IMR-90 (cell line): ENCODE data around the gene AMOTL2. TPM values are rescaled to one million over a fixed set of nuclear protein-coding genes. Genes with fewer than 3 reads are reported as not detected.

ENCODE experiments used
- ATAC-seq: fragments of 200-7000 bp; cut with Tn5 transposase; 2 replicates; pipeline ENCODE4 v1.9.1; 2020; ENCODE audit warnings: low read depth, mild to moderate bottlenecking, moderate library complexity
- BruUV-seq: library from RNA; stranded (reverse); fragments of 400-500 nt; replicated peaks from 2 replicates; lab custom pipeline; 2021; lab: Mats Ljungman, UMichigan
- CTCF ChIA-PET: fragments of 300-600 bp; formaldehyde crosslinking; extraction: SDS; loops from one replicate; lab custom pipeline; 2021; ENCODE audit warnings: antibody characterized with exemption; lab: Yijun Ruan, JAX
- POLR2A ChIA-PET: fragments of 300-600 bp; sonication (Branson Sonifier 250); formaldehyde crosslinking; loops from one replicate; lab custom pipeline; 2022; ENCODE audit warnings: antibody characterized with exemption; ENCODE audit not compliant: unreplicated experiment; lab: Charles Lee
- DNase-seq: peaks from one replicate; pipeline ENCODE4 v3.0.0; 2013
- H2AFZ ChIP-seq: replicated peaks from 2 replicates; pipeline ENCODE3; 2013; ENCODE audit warnings: low read length, mild to moderate bottlenecking; ENCODE audit not compliant: poor library complexity
- H2AK5ac ChIP-seq: 2 replicates; pipeline ENCODE4 v1.6.1; 2013; ENCODE audit warnings: low read depth, low read length, inconsistent platforms
- H2AK9ac ChIP-seq: replicated peaks from 2 replicates; pipeline ENCODE3; 2013; ENCODE audit warnings: mild to moderate bottlenecking, low read depth, low read length, moderate library complexity; ENCODE audit not compliant: poor library complexity
- H2BK120ac ChIP-seq: 2 replicates; pipeline ENCODE4 v1.6.1; 2013; ENCODE audit warnings: low read depth, low read length, inconsistent platforms
- H2BK15ac ChIP-seq: 3 replicates; pipeline ENCODE4 v1.6.1; 2013; ENCODE audit warnings: low read depth, low read length, inconsistent platforms
- H2BK20ac ChIP-seq: 2 replicates; pipeline ENCODE4 v1.6.1; 2013; ENCODE audit warnings: low read depth, mild to moderate bottlenecking, inconsistent platforms, low read length, moderate library complexity
- H2BK5ac ChIP-seq: 2 replicates; pipeline ENCODE4 v1.6.1; 2013; ENCODE audit warnings: mild to moderate bottlenecking, low read depth, low read length, inconsistent platforms; ENCODE audit not compliant: poor library complexity, severe bottlenecking
- H3K14ac ChIP-seq: replicated peaks from 2 replicates; pipeline ENCODE4 v1.6.1; 2013; ENCODE audit warnings: low read depth, low read length, inconsistent platforms
- H3K18ac ChIP-seq: 2 replicates; pipeline ENCODE4 v1.6.1; 2013; ENCODE audit warnings: low read depth, low read length, control low read depth
- H3K23ac ChIP-seq: 2 replicates; pipeline ENCODE4 v1.6.1; 2013; ENCODE audit warnings: low read depth, low read length, inconsistent platforms
- H3K27ac ChIP-seq: 2 replicates; pipeline ENCODE4 v1.5.1; 2013; ENCODE audit warnings: mild to moderate bottlenecking, control low read depth, low read length; ENCODE audit not compliant: insufficient read depth
- H3K27me3 ChIP-seq: 2 replicates; pipeline ENCODE4 v1.6.1; 2013; ENCODE audit warnings: low read length; ENCODE audit not compliant: control insufficient read depth, insufficient read depth
- H3K36me3 ChIP-seq: 2 replicates; pipeline ENCODE4 v1.6.1; 2013; ENCODE audit warnings: low read length, mixed read lengths; ENCODE audit not compliant: control insufficient read depth, insufficient read depth
- H3K4ac ChIP-seq: 2 replicates; pipeline ENCODE4 v1.6.1; 2013; ENCODE audit warnings: low read depth, low read length, inconsistent platforms
- H3K4me1 ChIP-seq: 2 replicates; pipeline ENCODE4 v1.6.1; 2013; ENCODE audit warnings: low read length, mixed read lengths; ENCODE audit not compliant: control insufficient read depth, insufficient read depth
- H3K4me2 ChIP-seq: 2 replicates; pipeline ENCODE4 v1.6.1; 2013; ENCODE audit warnings: low read depth, mild to moderate bottlenecking, control low read depth, low read length, moderate library complexity
- H3K4me3 ChIP-seq: 2 replicates; pipeline ENCODE4 v1.5.1; 2013; ENCODE audit warnings: low read depth, mild to moderate bottlenecking, control low read depth, low read length, moderate library complexity; ENCODE audit not compliant: insufficient read depth
- H3K56ac ChIP-seq: 2 replicates; pipeline ENCODE4 v1.6.1; 2013; ENCODE audit warnings: low read length, inconsistent platforms; ENCODE audit not compliant: insufficient read depth; ENCODE audit errors: extremely low read depth
- H3K79me1 ChIP-seq, 2 experiments: 2 replicates each; pipeline ENCODE4 v1.6.1; 2013; ENCODE audit warnings: low read length in 2 of 2, inconsistent platforms in 1 of 2, low read depth in 1 of 2
- H3K9ac ChIP-seq: 2 replicates; pipeline ENCODE4 v1.6.1; 2013; ENCODE audit warnings: low read depth, low read length, control low read depth
- H3K9me1 ChIP-seq: 2 replicates; pipeline ENCODE4 v1.6.1; 2013; ENCODE audit warnings: low read length, inconsistent platforms; ENCODE audit not compliant: insufficient read depth
- H3K9me3 ChIP-seq: 2 replicates; pipeline ENCODE4 v1.6.1; 2013; ENCODE audit warnings: low read length; ENCODE audit not compliant: control insufficient read depth, insufficient read depth
- H4K20me1 ChIP-seq: 2 replicates; pipeline ENCODE4 v1.6.1; 2013; ENCODE audit warnings: low read length, inconsistent platforms; ENCODE audit not compliant: insufficient read depth
- H4K5ac ChIP-seq: 2 replicates; pipeline ENCODE4 v1.6.1; 2013; ENCODE audit warnings: mild to moderate bottlenecking, low read depth, low read length, control low read depth
- H4K8ac ChIP-seq, 2 experiments: 2 replicates each; pipeline ENCODE4 v1.6.1; 2013; ENCODE audit warnings: low read depth in 2 of 2, low read length in 2 of 2, control low read depth in 1 of 2, inconsistent platforms in 1 of 2
- H4K91ac ChIP-seq: 2 replicates; pipeline ENCODE4 v1.6.1; 2013; ENCODE audit warnings: low read depth, low read length, inconsistent platforms; ENCODE audit not compliant: insufficient read depth
- BHLHE40 ChIP-seq: fragments of 150-350 bp; IDR thresholded peaks from 2 replicates; pipeline ENCODE4 v1.6.1; 2016; ENCODE audit warnings: mild to moderate bottlenecking, low read depth, low read length
- CEBPB ChIP-seq: IDR thresholded peaks from 2 replicates; pipeline ENCODE4 v1.6.1; 2012; ENCODE audit warnings: low read depth, low read length, improper control_type of control experiment
- CHD1 ChIP-seq: IDR thresholded peaks from 2 replicates; pipeline ENCODE4 v1.6.1; 2012; ENCODE audit warnings: low read depth, low read length, improper control_type of control experiment
- FOS ChIP-seq: fragments of 150-350 bp; IDR thresholded peaks from 2 replicates; pipeline ENCODE4 v1.6.1; 2016; ENCODE audit warnings: low read depth, low read length
- MAFK ChIP-seq: IDR thresholded peaks from 2 replicates; pipeline ENCODE4 v1.6.1; 2012; ENCODE audit warnings: low read depth, low read length, improper control_type of control experiment
- MAZ ChIP-seq: IDR thresholded peaks from 2 replicates; pipeline ENCODE4 v1.6.1; 2012; ENCODE audit warnings: low read depth, mild to moderate bottlenecking, low read length, improper control_type of control experiment, moderate library complexity, borderline replicate concordance
- MXI1 ChIP-seq: IDR thresholded peaks from 2 replicates; pipeline ENCODE4 v1.6.1; 2012; ENCODE audit warnings: low read depth, mild to moderate bottlenecking, low read length, moderate library complexity, borderline replicate concordance
- NFE2L2 ChIP-seq: fragments of 150-350 bp; IDR thresholded peaks from 2 replicates; pipeline ENCODE4 v1.6.1; 2016; ENCODE audit warnings: low read depth, mild to moderate bottlenecking, low read length
- POLR2A ChIP-seq: IDR thresholded peaks from 2 replicates; pipeline ENCODE4 v1.6.1; 2012; ENCODE audit warnings: mild to moderate bottlenecking, low read depth, low read length
- RAD21 ChIP-seq: IDR thresholded peaks from 2 replicates; pipeline ENCODE4 v1.6.1; 2012; ENCODE audit warnings: low read length, improper control_type of control experiment
- RCOR1 ChIP-seq: IDR thresholded peaks from 2 replicates; pipeline ENCODE4 v1.6.1; 2012; ENCODE audit warnings: mild to moderate bottlenecking, low read length, improper control_type of control experiment; ENCODE audit not compliant: insufficient replicate concordance
- RFX5 ChIP-seq: IDR thresholded peaks from 2 replicates; pipeline ENCODE4 v1.8.0; 2012; ENCODE audit warnings: low read depth, mild to moderate bottlenecking, low read length, moderate library complexity
- SMC3 ChIP-seq: fragments of 150-350 bp; IDR thresholded peaks from 2 replicates; pipeline ENCODE4 v1.6.1; 2016; ENCODE audit warnings: low read depth, mild to moderate bottlenecking, antibody characterized with exemption, low read length, moderate library complexity
- whole genome bisulfite sequencing, 2 experiments: methylation state at CpG; one replicate each; pipeline versions ENCODE4 v1.1.5 to v1.1.7; 2013; ENCODE audit warnings: missing lambda C conversion rate in 2 of 2; ENCODE audit not compliant: insufficient read length in 1 of 2; ENCODE audit errors: extremely low coverage in 2 of 2; 5-methylcytosine and 5-hydroxymethylcytosine counted together
- dilution Hi-C: fragments of 300-500 bp; cut with HindIII; formaldehyde crosslinking; loops from one replicate; pipeline ENCODE4 v1.14.3; 2018; ENCODE audit warnings: low sequenced_read_pairs; ENCODE audit not compliant: unreplicated experiment
- in situ Hi-C: fragments of 300-500 bp; cut with MboI; formaldehyde crosslinking; loops from 3 replicates; pipeline ENCODE4 v1.14.3; 2019; ENCODE audit warnings: low sequenced_read_pairs, inconsistent platforms, mixed read lengths
- intact Hi-C: fragments of 100-400 bp; cut with micrococcal nuclease; formaldehyde crosslinking; loops from 2 replicates; pipeline ENCODE4 v1.10.0; 2022
- polyA plus RNA-seq, 3 experiments: library from polyadenylated mRNA; depleted of rRNA; stranded (reverse); fragments of >200 nt; gene quantifications; 2 replicates each; pipeline ENCODE4 v1.2.3, GENCODE V29; 2012; ENCODE audit warnings: low replicate concordance in 1 of 3
- total RNA-seq: library from RNA; depleted of rRNA; stranded (reverse); fragments of >200 nt; gene quantifications from 2 replicates; pipeline ENCODE4 v1.2.3, GENCODE V29; 2012
- TF ChIP-seq, protein P1 (sequence below): fragments of 150-350 bp; IDR thresholded peaks from 2 replicates; pipeline ENCODE4 v1.6.1; 2017; ENCODE audit warnings: mild to moderate bottlenecking, antibody characterized with exemption, low read length, low read depth
- TF ChIP-seq, protein P2 (sequence below): fragments of 150-350 bp; IDR thresholded peaks from 2 replicates; pipeline ENCODE4 v1.6.1; 2016; ENCODE audit warnings: low read depth, mild to moderate bottlenecking, low read length, moderate library complexity, borderline replicate concordance
- TF ChIP-seq, protein P3 (sequence below): conservative IDR thresholded peaks from 2 replicates; pipeline ENCODE4 v1.5.1; 2012; ENCODE audit warnings: mild to moderate bottlenecking, low read depth, low read length, improper control_type of control experiment

Gene AMOTL2
- total and polyA plus RNA-seq, 2 of the 4 experiments (the other 2 are of a cell fraction) = 162 to 176 TPM

DNA sequence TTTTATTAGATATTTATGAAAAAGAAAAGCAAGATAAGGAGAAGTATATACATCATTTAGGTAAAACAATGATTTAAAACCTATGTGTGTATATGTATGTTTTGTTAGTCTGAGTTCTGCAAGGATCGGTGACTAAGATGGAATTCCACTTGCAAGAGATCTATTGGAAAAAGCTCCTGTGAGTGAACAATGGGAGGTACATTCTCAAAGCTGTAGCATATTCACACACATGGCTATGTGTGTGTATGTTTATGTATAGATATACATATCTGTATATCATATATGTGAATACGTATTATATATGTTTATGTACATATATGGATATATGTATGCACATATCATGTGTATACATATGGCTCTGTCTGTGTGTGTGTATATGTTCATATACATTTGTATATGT lies 54.3 kb downstream of the AMOTL2 start:
- POLR2A ChIA-PET = no interaction called here

More for the DNA sequence above, 54.3 kb downstream of the AMOTL2 start:
- H3K9me3 ChIP-seq = no peaks in the 10 kb centered on the region
- BruUV-seq = no TSS peak
- H3K4ac ChIP-seq = no peak overlapping the region
- no peak overlapping the region for H3K4me3 ChIP-seq
- no peak for ATAC-seq
- no peak overlapping the region for H2BK5ac ChIP-seq
- H4K20me1 ChIP-seq = no peaks in the 10 kb centered on the region
- no peak overlapping the region for H3K4me2 ChIP-seq
- H4K5ac ChIP-seq = no peak overlapping the region
- no peak overlapping the region for H2BK120ac ChIP-seq
- WGBS, 2 experiments = no CpG with 5 or more reads among the region's 2 CpGs
- intact Hi-C loops = no loop called here
- no peak overlapping the region for H4K91ac ChIP-seq
- H4K8ac ChIP-seq = no peak overlapping the region
- no peak overlapping the region for H3K23ac ChIP-seq
- peaks cover 20% of the 10 kb centered on the region for H3K4me1 ChIP-seq
- CTCF ChIA-PET = no interaction called here
- H3K79me1 ChIP-seq = peaks cover 0 to 16% of the 10 kb centered on the region in 2 experiments; a peak in 2 of 4 replicates
- H2AK5ac ChIP-seq = no peak overlapping the region
- peaks cover 19% of the 10 kb centered on the region for H3K9me1 ChIP-seq
- H3K9ac ChIP-seq = no peak overlapping the region
- in situ Hi-C loops = loop anchor here (5.0 kb wide), 1 partner anchor 32 kb away; no protein-coding TSS in a partner anchor
- H3K27ac ChIP-seq = no peak overlapping the region
- H3K36me3 ChIP-seq = no peaks in the 10 kb centered on the region
- dilution Hi-C loops = no loop called here
- H3K18ac ChIP-seq = no peak overlapping the region
- H2AK9ac ChIP-seq = no peak overlapping the region
- no peak for DNase-seq
- H2BK15ac ChIP-seq = no peak overlapping the region
- TF ChIP-seq, protein P1, sequence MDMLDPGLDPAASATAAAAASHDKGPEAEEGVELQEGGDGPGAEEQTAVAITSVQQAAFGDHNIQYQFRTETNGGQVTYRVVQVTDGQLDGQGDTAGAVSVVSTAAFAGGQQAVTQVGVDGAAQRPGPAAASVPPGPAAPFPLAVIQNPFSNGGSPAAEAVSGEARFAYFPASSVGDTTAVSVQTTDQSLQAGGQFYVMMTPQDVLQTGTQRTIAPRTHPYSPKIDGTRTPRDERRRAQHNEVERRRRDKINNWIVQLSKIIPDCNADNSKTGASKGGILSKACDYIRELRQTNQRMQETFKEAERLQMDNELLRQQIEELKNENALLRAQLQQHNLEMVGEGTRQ = no peak
- no peak for TF ChIP-seq FOS
- TF ChIP-seq MAFK = no peak
- TF ChIP-seq MXI1 = no peak
- TF ChIP-seq RCOR1 = no peak
- TF ChIP-seq SMC3 = no peak
- no peak for TF ChIP-seq RFX5
- no peak for TF ChIP-seq POLR2A
- no peak for TF ChIP-seq RAD21
- TF ChIP-seq CEBPB = no peak
- TF ChIP-seq, protein P2, sequence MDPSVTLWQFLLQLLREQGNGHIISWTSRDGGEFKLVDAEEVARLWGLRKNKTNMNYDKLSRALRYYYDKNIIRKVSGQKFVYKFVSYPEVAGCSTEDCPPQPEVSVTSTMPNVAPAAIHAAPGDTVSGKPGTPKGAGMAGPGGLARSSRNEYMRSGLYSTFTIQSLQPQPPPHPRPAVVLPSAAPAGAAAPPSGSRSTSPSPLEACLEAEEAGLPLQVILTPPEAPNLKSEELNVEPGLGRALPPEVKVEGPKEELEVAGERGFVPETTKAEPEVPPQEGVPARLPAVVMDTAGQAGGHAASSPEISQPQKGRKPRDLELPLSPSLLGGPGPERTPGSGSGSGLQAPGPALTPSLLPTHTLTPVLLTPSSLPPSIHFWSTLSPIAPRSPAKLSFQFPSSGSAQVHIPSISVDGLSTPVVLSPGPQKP = no peak
- TF ChIP-seq NFE2L2 = no peak
- no peak for TF ChIP-seq BHLHE40
- no peak for TF ChIP-seq MAZ
- TF ChIP-seq, protein P3, sequence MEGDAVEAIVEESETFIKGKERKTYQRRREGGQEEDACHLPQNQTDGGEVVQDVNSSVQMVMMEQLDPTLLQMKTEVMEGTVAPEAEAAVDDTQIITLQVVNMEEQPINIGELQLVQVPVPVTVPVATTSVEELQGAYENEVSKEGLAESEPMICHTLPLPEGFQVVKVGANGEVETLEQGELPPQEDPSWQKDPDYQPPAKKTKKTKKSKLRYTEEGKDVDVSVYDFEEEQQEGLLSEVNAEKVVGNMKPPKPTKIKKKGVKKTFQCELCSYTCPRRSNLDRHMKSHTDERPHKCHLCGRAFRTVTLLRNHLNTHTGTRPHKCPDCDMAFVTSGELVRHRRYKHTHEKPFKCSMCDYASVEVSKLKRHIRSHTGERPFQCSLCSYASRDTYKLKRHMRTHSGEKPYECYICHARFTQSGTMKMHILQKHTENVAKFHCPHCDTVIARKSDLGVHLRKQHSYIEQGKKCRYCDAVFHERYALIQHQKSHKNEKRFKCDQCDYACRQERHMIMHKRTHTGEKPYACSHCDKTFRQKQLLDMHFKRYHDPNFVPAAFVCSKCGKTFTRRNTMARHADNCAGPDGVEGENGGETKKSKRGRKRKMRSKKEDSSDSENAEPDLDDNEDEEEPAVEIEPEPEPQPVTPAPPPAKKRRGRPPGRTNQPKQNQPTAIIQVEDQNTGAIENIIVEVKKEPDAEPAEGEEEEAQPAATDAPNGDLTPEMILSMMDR = no peak
- no peak for TF ChIP-seq CHD1
- H2AFZ ChIP-seq = no peak overlapping the region
- no peak overlapping the region for H3K56ac ChIP-seq
- no peak overlapping the region for H3K14ac ChIP-seq
- no peak overlapping the region for H2BK20ac ChIP-seq
- no peaks in the 10 kb centered on the region for H3K27me3 ChIP-seq
